Activated CD4-positive, alpha-beta T cell treated with anti-CD3 and anti-CD28 coated beads, Interleukin-2, amount 10 ng/mL, durations not matched to agents 7 days and 5 days (primary cell): ENCODE results near the gene MSX1. TPM values are rescaled to one million over a fixed set of nuclear protein-coding genes. Genes with fewer than 3 reads are reported as not detected.
A peak's percentile ranks its signal among the peaks of the same experiment; 100 is the strongest.

ENCODE experiments used
- CTCF ChIA-PET: fragments of 350-600 bp; sonication (Branson Sonifier 250); formaldehyde crosslinking; loops from one replicate; lab custom pipeline; 2021; ENCODE audit warnings: antibody characterized with exemption; lab: Charles Lee
- POLR2A ChIA-PET: fragments of 350-600 bp; sonication (Branson Sonifier 250); formaldehyde crosslinking; loops from one replicate; lab custom pipeline; 2021; ENCODE audit warnings: antibody characterized with exemption; lab: Charles Lee
- DNase-seq: peaks from one replicate; pipeline ENCODE4 v3.0.0-alpha.2; 2020
- H3K27ac Mint-ChIP-seq: one replicate; pipeline ENCODE4 v1.8.0; 2021; ENCODE audit warnings: mild to moderate bottlenecking, moderate library complexity, mixed read lengths
- H3K27me3 Mint-ChIP-seq: one replicate; pipeline ENCODE4 v1.8.0; 2021; ENCODE audit warnings: mixed read lengths
- H3K36me3 Mint-ChIP-seq: one replicate; pipeline ENCODE4 v1.8.0; 2021; ENCODE audit warnings: low read depth, mixed read lengths
- H3K4me1 Mint-ChIP-seq: one replicate; pipeline ENCODE4 v1.8.0; 2021; ENCODE audit warnings: mixed read lengths
- H3K4me3 Mint-ChIP-seq: one replicate; pipeline ENCODE4 v1.8.0; 2021; ENCODE audit warnings: mild to moderate bottlenecking, moderate library complexity, mixed read lengths
- H3K9me3 Mint-ChIP-seq: one replicate; pipeline ENCODE4 v1.8.0; 2021; ENCODE audit warnings: mixed read lengths
- total RNA-seq, 2 experiments: library from RNA; stranded (reverse); gene quantifications; one replicate each; pipeline ENCODE4 v1.2.3, GENCODE V29; 2021

Gene MSX1
- total RNA-seq, 2 experiments from 2014 or later = not detected

- ChIA-PET POLR2A (no interaction called here), CTCF (no interaction called here)
Observed at GRCh38 chr4:4856071-4857000, 3.1 kb upstream of the MSX1 start.

GRCh38 chr4:4857001-4857808 is 2.3 kb upstream of the MSX1 start:
- H3K9me3 Mint-ChIP-seq = no peaks in the 10 kb centered on the region
- CTCF ChIA-PET = no interaction called here
- peaks cover 27% of the 10 kb centered on the region for H3K4me1 Mint-ChIP-seq
- H3K27me3 Mint-ChIP-seq = peaks cover 84% of the 10 kb centered on the region
- peaks cover 7% of the 10 kb centered on the region for H3K36me3 Mint-ChIP-seq
- DNase-seq = no peak
- POLR2A ChIA-PET = no interaction called here
- peak overlapping the region; percentile 22 for H3K27ac Mint-ChIP-seq
- no peak overlapping the region for H3K4me3 Mint-ChIP-seq

More at GRCh38 chr4:4856071-4857000, 3.1 kb upstream of the MSX1 start:
- Mint-ChIP-seq H3K36me3 (peaks cover 7% of the 10 kb centered on the region), H3K9me3 (no peaks in the 10 kb centered on the region), H3K4me3 (peak overlapping the region; percentile 22), H3K27me3 (peaks cover 83% of the 10 kb centered on the region), H3K4me1 (peaks cover 26% of the 10 kb centered on the region), H3K27ac (peak overlapping the region; percentile 77)
- DNase-seq = no peak

- Mint-ChIP-seq H3K4me3 (peak overlapping the region; percentile 4), H3K9me3 (no peaks in the 10 kb centered on the region), H3K27me3 (peaks cover 82% of the 10 kb centered on the region), H3K27ac (peak overlapping the region; percentile 22), H3K36me3 (peaks cover 7% of the 10 kb centered on the region), H3K4me1 (peaks cover 23% of the 10 kb centered on the region)
- ChIA-PET POLR2A (no interaction called here), CTCF (no interaction called here)
- DNase-seq = no peak
Observed at GRCh38 chr4:4857809-4858508, 1.5 kb upstream of the MSX1 start.

GRCh38 chr4:4858527-4859324 is 739 bp upstream of the MSX1 start:
- Mint-ChIP-seq H3K27ac (no peak overlapping the region), H3K27me3 (peaks cover 80% of the 10 kb centered on the region), H3K4me3 (peak overlapping the region; percentile 12), H3K36me3 (peaks cover 7% of the 10 kb centered on the region), H3K4me1 (peaks cover 18% of the 10 kb centered on the region), H3K9me3 (peaks cover 2% of the 10 kb centered on the region)
- ChIA-PET POLR2A (no interaction called here), CTCF (no interaction called here)
- DNase-seq = no peak

GRCh38 chr4:4859799-4860599 is 534 bp downstream of the MSX1 start:
- Mint-ChIP-seq H3K27ac (peak overlapping the region; percentile 74), H3K36me3 (peaks cover 6% of the 10 kb centered on the region), H3K4me1 (peaks cover 16% of the 10 kb centered on the region), H3K9me3 (peaks cover 2% of the 10 kb centered on the region), H3K27me3 (peaks cover 82% of the 10 kb centered on the region), H3K4me3 (peak overlapping the region; percentile 47)
- POLR2A ChIA-PET = no interaction called here
- DNase-seq = no peak
- CTCF ChIA-PET = no interaction called here

- DNase-seq = no peak
- ChIA-PET CTCF (no interaction called here), POLR2A (no interaction called here)
- H3K4me3 Mint-ChIP-seq = peak overlapping the region; percentile 47
- peaks cover 2% of the 10 kb centered on the region for H3K9me3 Mint-ChIP-seq
- peak overlapping the region; percentile 74 for H3K27ac Mint-ChIP-seq
- peaks cover 3% of the 10 kb centered on the region for H3K36me3 Mint-ChIP-seq
- peaks cover 16% of the 10 kb centered on the region for H3K4me1 Mint-ChIP-seq
- peaks cover 81% of the 10 kb centered on the region for H3K27me3 Mint-ChIP-seq
Observed at GRCh38 chr4:4860600-4861389, 1.3 kb downstream of the MSX1 start.

- CTCF ChIA-PET = no interaction called here
- H3K36me3 Mint-ChIP-seq = peaks cover 3% of the 10 kb centered on the region
- H3K27me3 Mint-ChIP-seq = peaks cover 81% of the 10 kb centered on the region
- no peak for DNase-seq
- H3K27ac Mint-ChIP-seq = no peak overlapping the region
- POLR2A ChIA-PET = no interaction called here
- H3K9me3 Mint-ChIP-seq = peaks cover 2% of the 10 kb centered on the region
- H3K4me3 Mint-ChIP-seq = peak overlapping the region; percentile 13
- peaks cover 20% of the 10 kb centered on the region for H3K4me1 Mint-ChIP-seq
Observed at GRCh38 chr4:4861390-4862018, 2.0 kb downstream of the MSX1 start.

GRCh38 chr4:4862071-4862551 is 2.6 kb downstream of the MSX1 start:
- DNase-seq = no peak
- peaks cover 20% of the 10 kb centered on the region for H3K4me1 Mint-ChIP-seq
- H3K4me3 Mint-ChIP-seq = no peak overlapping the region
- peaks cover 2% of the 10 kb centered on the region for H3K9me3 Mint-ChIP-seq
- no peak overlapping the region for H3K27ac Mint-ChIP-seq
- H3K36me3 Mint-ChIP-seq = peaks cover 3% of the 10 kb centered on the region
- ChIA-PET POLR2A (no interaction called here), CTCF (no interaction called here)
- H3K27me3 Mint-ChIP-seq = peaks cover 82% of the 10 kb centered on the region

GRCh38 chr4:4862665-4863482 is 3.4 kb downstream of the MSX1 start:
- H3K4me1 Mint-ChIP-seq = peaks cover 19% of the 10 kb centered on the region
- H3K27ac Mint-ChIP-seq = peak overlapping the region; percentile 54
- ChIA-PET CTCF (interaction anchor here (0.6 to 0.7 kb wide), 2 partner anchors 9 to 1839 kb away, joined by 3 read pairs; no protein-coding TSS in a partner anchor), POLR2A (no interaction called here)
- peaks cover 3% of the 10 kb centered on the region for H3K36me3 Mint-ChIP-seq
- H3K27me3 Mint-ChIP-seq = peaks cover 74% of the 10 kb centered on the region
- peaks cover 2% of the 10 kb centered on the region for H3K9me3 Mint-ChIP-seq
- no peak overlapping the region for H3K4me3 Mint-ChIP-seq
- no peak for DNase-seq

- DNase-seq = no peak
- peak overlapping the region; percentile 50 for H3K27ac Mint-ChIP-seq
- H3K36me3 Mint-ChIP-seq = peaks cover 3% of the 10 kb centered on the region
- H3K27me3 Mint-ChIP-seq = peaks cover 70% of the 10 kb centered on the region
- H3K4me3 Mint-ChIP-seq = peak overlapping the region; percentile 19
- peaks cover 2% of the 10 kb centered on the region for H3K9me3 Mint-ChIP-seq
- ChIA-PET CTCF (no interaction called here), POLR2A (no interaction called here)
- peaks cover 14% of the 10 kb centered on the region for H3K4me1 Mint-ChIP-seq
Observed at GRCh38 chr4:4864443-4864939, 5.0 kb downstream of the MSX1 start.
